ENCODE measurements around the gene WDR53. TPM values are rescaled to one million over a fixed set of nuclear protein-coding genes. Genes with fewer than 3 reads are reported as not detected.
A peak's percentile ranks its signal among the peaks of the same experiment; 100 is the strongest.

WDR53 gene
- total and polyA plus RNA-seq, 9 of the 15 experiments (the other 6 are each of a cell fraction or from before 2014, with no cell fraction given): 13.0 to 34.5 (median 20.9) TPM

GRCh38 chr3:196553551-196553950 lies 14.8 kb downstream of the WDR53 start:
- Histone ChIP-seq H3K79me2 (ENCODE audit: control insufficient read depth, insufficient read depth, low read length) (no peaks in the 10 kb centered on the region), H2AFZ (ENCODE audit: low read depth, low read length) (no peak overlapping the region), H3K9ac (ENCODE audit: insufficient read depth in 1 of 2, low read depth in 2 of 2, low read length in 2 of 2) (no peak overlapping the region), H3K27me3 (ENCODE audit: control insufficient read depth in 2 of 2, insufficient read depth in 2 of 2, low read length in 2 of 2) (no peaks in the 10 kb centered on the region), H3K9me3 (replicated peaks; ENCODE audit: control insufficient read depth, insufficient read depth, low read depth, low read length) (peaks cover 8% of the 10 kb centered on the region; the same call in 1 of the 2 replicates), H3K4me1 (replicated peaks in 1 of 2; ENCODE audit: control insufficient read depth in 2 of 2, insufficient read depth in 2 of 2, low read length in 2 of 2) (no peaks in the 10 kb centered on the region), H3K4me3 (no peak overlapping the region), H3K36me3 (ENCODE audit: control insufficient read depth, insufficient read depth, low read length) (peaks cover 8% of the 10 kb centered on the region; the same call in 2 of the 3 replicates), H3K27ac (ENCODE audit: extremely low read depth, low read depth, low read length) (no peak overlapping the region), H3K9me1 (ENCODE audit: control insufficient read depth, insufficient read depth, low read length) (no peaks in the 10 kb centered on the region), H4K20me1 (replicated peaks; ENCODE audit: control insufficient read depth, insufficient read depth, low read length) (no peaks in the 10 kb centered on the region), H3K4me2 (ENCODE audit: insufficient read depth, low read length) (no peak overlapping the region)
- DNase-seq (ENCODE audit: extremely low read depth in 1 of 4, low spot score in 3 of 4) (no peak), FAIRE-seq (no peak), ATAC-seq (no peak)
- no TSS peak for BruUV-seq (replicated peaks)
- intact Hi-C loops (cut with micrococcal nuclease) (no loop called here), in situ Hi-C loops (cut with MboI) (no loop called here)
- WGBS (ENCODE audit: insufficient coverage, low coverage, missing lambda C conversion rate): 89% methylated on average over 9 of the region's 9 CpGs
- ChIA-PET CTCF (ENCODE audit: low intra/inter-chr PET ratio) (no interaction called here), POLR2A (no interaction called here)
- TF ChIP-seq POLR2A (conservative IDR thresholded peaks at IDR 0.05) (peak; percentile 28; the same call in 1 of the 2 replicates), NCOA1 (IDR thresholded peaks at IDR 0.05; ENCODE audit: low read depth) (no peak), FOXJ2 (tag; IDR thresholded peaks at IDR 0.05) (no peak), CEBPB (tag; IDR thresholded peaks at IDR 0.05) (no peak)

- CTCF ChIA-PET (ENCODE audit: low intra/inter-chr PET ratio): no interaction called here
- 85% methylated on average over 5 of the region's 5 CpGs for WGBS (ENCODE audit: insufficient coverage, low coverage, missing lambda C conversion rate)
- Histone ChIP-seq H3K9me3 (replicated peaks; ENCODE audit: control insufficient read depth, insufficient read depth, low read depth, low read length) (peaks cover 8% of the 10 kb centered on the region; the same call in 1 of the 2 replicates), H4K20me1 (replicated peaks; ENCODE audit: control insufficient read depth, insufficient read depth, low read length) (no peaks in the 10 kb centered on the region), H3K27me3 (ENCODE audit: control insufficient read depth in 2 of 2, insufficient read depth in 2 of 2, low read length in 2 of 2) (no peaks in the 10 kb centered on the region), H3K9me1 (ENCODE audit: control insufficient read depth, insufficient read depth, low read length) (no peaks in the 10 kb centered on the region), H3K4me3 (no peak overlapping the region), H3K27ac (ENCODE audit: extremely low read depth, low read depth, low read length) (no peak overlapping the region), H3K9ac (ENCODE audit: insufficient read depth in 1 of 2, low read depth in 2 of 2, low read length in 2 of 2) (no peak overlapping the region), H3K4me2 (ENCODE audit: insufficient read depth, low read length) (no peak overlapping the region), H3K36me3 (ENCODE audit: control insufficient read depth, insufficient read depth, low read length) (peaks cover 6% of the 10 kb centered on the region; the same call in 2 of the 3 replicates), H3K4me1 (replicated peaks in 1 of 2; ENCODE audit: control insufficient read depth in 2 of 2, insufficient read depth in 2 of 2, low read length in 2 of 2) (no peaks in the 10 kb centered on the region), H3K79me2 (ENCODE audit: control insufficient read depth, insufficient read depth, low read length) (no peaks in the 10 kb centered on the region), H2AFZ (ENCODE audit: low read depth, low read length) (no peak overlapping the region)
- BruUV-seq (replicated peaks): no TSS peak
- POLR2A ChIA-PET: no interaction called here
- in situ Hi-C loops (cut with MboI) (no loop called here), intact Hi-C loops (cut with micrococcal nuclease) (no loop called here)
- no peak for TF ChIP-seq BRD4 (IDR thresholded peaks at IDR 0.05)
- no peak for TF ChIP-seq PHF20 (IDR thresholded peaks at IDR 0.05; ENCODE audit: partially characterized antibody)
- TF ChIP-seq GTF2A2 (tag; IDR thresholded peaks at IDR 0.05): no peak
- TF ChIP-seq ZFP30 (CRISPR knock-in tag; IDR thresholded peaks at IDR 0.05; ENCODE audit: borderline replicate concordance): no peak
- no peak for TF ChIP-seq TAL1 (IDR thresholded peaks at IDR 0.05)
- no peak for TF ChIP-seq LCOR (CRISPR knock-in tag; IDR thresholded peaks at IDR 0.05)
- TF ChIP-seq CTBP1 (IDR thresholded peaks at IDR 0.05; ENCODE audit: borderline replicate concordance): no peak
- TF ChIP-seq ZNF347 (CRISPR knock-in tag; IDR thresholded peaks at IDR 0.05; ENCODE audit: low read depth): no peak
- no peak for TF ChIP-seq JUNB (CRISPR knock-in tag; conservative IDR thresholded peaks at IDR 0.05)
- no peak for TF ChIP-seq THRAP3 (IDR thresholded peaks at IDR 0.05; ENCODE audit: borderline replicate concordance)
- TF ChIP-seq TAF7 (tag; IDR thresholded peaks at IDR 0.05): no peak
- TF ChIP-seq PTTG1 (tag; IDR thresholded peaks at IDR 0.05; ENCODE audit: low read depth): no peak
- TF ChIP-seq ZNF696 (CRISPR knock-in tag; conservative IDR thresholded peaks at IDR 0.05): no peak
- FAIRE-seq (no peak), ATAC-seq (no peak), DNase-seq (ENCODE audit: extremely low read depth in 1 of 4, low spot score in 3 of 4) (no peak)
These were observed 16.1 kb downstream of the WDR53 start for GRCh38 chr3:196552253-196552652.
